Stimulated activated CD8-positive, alpha-beta memory T cell treated with anti-CD3 and anti-CD28 coated beads, Interleukin-4, amount 100 ng/mL, for 1 hour (primary cell): ENCODE results near the gene LOXHD1.

Source experiments
- DNase-seq, 2 donors: peaks; one replicate each; pipeline ENCODE4 v3.0.0-alpha.2; 2020; ENCODE audit warnings: low read depth in 2 of 2, low spot score in 1 of 2

Gene LOXHD1

DNA sequence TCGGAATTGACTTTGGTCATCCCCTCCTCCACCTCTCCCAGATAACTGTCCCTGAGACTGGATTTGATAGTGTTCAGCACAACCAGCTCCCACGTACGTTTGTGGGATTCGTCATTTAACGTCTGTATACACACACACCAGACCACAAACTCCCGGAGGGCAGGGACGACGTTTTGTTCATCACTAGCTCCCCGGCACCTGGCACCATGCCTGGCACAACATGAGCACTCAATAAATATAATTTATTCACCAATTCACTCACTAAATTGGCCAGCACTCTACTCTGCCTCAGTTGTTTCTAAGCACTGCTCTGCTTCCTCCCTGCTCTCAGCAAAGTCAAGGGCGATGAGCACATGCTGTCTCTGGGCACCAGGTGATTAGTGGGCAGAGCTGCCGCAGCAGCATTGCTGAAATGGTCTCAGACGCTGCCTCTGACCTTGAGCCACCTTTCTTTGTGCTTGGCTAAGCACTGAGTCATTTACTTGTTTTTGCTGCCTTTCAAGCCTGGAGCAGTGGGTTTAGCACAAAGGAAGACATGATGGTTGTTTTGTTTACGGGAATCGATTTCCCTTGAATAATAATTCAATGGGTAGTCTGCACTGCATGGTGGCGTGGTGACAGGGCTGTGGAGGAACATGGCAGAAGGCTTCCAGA lies 19.3 kb upstream of the LOXHD1 start:
- DNase-seq = no peak

DNA sequence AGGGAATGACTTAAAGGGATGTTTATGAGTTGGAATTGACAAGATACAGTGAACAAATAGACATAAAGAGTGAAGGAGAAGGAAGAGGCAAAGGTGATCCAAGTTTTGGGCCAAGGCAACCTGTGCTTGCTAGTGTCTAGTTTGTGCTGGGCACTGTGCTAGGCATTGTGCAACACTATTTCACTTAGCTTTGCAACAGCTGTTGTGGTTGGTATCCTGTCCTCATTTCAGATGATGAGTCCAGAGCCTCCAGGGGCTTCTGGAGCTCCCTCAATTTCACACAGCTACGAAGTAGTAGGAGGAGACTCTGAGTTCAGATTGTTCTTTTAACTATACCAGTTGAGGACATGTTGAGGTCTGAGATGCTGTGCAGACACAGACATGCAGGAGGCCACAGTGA lies 18.1 kb upstream of the LOXHD1 start:
- DNase-seq = no peak

DNA sequence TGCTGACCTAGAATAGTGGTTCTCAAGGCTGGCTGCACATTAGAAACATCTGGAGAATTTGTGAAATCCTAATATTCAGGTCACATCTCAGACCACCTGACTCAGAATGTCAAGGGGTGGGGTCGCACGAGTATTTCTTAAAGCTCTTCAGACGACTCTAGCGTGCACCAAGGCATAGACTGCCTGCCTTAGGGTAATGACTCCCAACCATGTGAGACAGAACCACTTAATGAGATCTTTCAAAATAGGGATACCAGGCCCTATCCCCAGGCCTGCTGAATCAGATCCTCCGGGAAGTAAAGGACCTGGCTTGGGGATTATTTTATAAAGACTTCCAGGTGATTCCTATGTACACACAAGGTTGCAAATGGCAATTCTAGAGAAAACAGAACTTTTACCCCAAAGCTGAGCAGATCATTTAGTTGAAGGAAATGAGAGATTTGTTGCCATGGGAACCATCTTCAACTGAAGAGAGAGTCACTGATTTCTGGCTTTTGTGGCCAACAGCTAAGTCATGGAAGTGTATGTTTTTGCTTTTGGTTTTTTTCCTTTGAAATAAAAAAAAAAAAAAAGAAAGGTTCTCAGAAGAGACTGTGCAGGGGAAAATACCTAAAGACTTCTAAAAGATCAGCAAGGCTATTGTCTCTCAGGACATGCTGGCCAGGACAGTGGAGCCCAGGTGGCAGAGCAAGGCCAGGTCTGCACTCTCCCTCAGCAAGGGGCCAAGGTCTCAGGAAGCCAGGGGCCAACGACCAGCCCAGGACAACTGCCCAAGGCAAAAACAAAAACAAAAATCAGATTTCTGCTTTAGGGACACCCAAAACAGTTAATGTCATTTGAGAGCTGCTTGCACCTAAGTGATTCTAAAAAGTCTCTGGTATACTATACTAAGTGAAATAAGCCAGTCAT lies 15.3 kb upstream of the LOXHD1 start:
- DNase-seq = no peak

DNA sequence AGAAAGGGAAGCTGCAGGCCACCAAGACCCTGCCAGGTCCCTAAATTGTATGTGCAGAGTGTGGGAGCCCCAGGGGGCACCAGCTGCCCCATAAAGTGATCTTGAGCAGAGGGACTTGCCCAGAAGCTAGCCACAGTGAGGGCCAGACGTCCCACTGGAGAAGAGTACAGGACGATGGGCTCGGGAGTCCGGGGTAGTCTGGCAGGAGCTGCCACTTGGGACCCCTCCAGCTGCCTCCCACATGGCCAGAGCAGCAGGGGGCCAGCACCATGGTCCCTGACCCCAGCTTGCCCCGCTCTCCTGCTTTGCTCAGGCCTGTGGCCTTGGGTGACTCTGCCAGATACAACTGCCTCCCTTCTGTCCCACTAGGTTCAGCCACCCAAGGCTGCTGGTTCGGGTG lies 11.7 kb upstream of the LOXHD1 start:
- no peak for DNase-seq

DNA sequence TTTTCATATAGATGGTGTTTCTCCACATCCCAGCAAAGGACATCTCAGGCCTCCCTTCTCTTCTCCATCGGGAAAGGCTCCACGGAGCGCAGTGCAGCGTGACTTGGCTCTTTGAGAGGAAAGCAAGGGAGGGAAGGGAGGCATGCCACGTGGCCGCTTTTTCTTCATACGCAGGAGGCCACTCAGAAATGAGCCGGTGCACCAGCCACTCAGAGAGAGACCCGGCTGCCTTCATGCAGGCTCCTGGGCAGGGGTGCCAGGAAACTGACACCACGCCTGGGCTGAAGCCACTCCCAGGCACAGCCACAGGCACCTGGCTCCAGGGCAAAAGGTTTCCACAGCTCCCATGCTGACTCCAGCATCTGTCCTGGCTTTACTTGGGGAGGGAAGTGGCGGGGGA lies 11.1 kb upstream of the LOXHD1 start:
- no peak for DNase-seq

DNA sequence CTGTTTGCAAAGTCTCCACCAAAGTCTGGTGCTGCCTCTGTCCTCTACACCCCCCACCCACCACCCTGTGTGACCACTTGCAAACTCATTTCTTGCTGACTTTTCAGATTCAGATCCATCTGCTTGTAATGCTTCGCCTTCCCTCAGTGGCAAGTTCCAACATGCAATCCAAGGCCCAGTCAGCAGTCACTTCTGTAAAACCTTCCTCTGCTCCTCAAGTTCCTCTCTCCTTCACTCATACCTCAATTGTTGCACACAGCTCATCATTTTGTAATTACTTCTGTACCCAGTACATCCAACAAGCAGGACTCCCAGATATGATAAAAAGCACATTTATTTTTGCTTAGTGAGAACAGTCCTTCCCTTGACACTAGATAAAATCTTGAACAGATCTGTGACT lies 6.5 kb upstream of the LOXHD1 start:
- no peak for DNase-seq

DNA sequence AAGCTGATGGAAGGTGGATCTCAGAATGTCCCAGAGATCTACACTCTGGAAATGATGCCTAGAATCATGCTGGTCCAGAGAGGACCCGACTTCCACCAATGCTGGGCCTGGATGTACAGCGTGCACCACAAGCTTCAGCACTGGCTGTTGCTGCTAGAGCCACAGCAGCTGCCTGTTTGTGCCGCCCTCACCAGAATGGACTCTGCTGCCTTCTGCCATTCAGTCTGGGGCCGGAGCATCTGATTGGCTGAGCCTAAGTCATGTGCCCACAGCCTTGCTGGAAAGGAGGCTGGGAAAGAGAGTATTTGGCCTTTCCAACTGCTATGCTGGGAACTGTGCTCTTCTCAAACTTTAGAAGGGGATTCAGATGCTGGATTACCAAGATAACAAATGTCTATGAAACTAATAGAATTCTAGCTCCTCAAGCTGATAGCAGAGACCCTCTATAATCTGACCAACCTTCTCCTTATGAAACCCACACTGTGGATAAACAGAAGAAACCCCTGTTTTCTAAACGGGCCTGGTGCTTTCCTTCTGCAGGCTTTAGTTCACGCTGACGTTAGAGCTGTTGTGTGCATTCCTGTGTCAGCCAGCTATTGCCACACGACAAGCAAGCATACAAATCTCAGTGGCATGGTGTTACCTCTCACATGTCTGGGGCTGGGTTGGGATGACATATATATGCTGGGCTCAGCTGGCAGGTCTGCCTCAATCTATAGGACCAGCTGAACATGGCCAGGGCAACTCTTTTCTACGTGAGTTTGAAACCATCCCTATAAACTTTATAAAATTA lies 4.1 kb upstream of the LOXHD1 start:
- DNase-seq = no peak

DNA sequence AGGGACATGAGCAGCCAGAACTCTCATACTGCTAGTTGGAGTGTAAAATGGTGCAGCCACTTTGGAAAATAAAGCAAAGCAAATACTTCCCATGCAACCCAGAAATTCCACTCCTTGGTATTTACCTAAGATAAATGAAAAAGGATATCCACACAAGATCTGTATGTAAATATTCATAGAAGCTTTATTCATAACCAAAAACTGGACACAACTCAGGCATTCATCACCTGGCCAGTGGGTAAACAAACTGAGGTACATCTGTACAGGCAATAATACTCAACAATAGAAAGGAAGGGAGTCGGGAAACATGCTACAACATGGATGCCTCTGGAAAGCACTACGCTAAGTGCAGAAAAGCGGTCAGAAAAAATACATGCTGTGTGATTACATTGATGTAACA lies 2.5 kb upstream of the LOXHD1 start:
- no peak for DNase-seq

DNA sequence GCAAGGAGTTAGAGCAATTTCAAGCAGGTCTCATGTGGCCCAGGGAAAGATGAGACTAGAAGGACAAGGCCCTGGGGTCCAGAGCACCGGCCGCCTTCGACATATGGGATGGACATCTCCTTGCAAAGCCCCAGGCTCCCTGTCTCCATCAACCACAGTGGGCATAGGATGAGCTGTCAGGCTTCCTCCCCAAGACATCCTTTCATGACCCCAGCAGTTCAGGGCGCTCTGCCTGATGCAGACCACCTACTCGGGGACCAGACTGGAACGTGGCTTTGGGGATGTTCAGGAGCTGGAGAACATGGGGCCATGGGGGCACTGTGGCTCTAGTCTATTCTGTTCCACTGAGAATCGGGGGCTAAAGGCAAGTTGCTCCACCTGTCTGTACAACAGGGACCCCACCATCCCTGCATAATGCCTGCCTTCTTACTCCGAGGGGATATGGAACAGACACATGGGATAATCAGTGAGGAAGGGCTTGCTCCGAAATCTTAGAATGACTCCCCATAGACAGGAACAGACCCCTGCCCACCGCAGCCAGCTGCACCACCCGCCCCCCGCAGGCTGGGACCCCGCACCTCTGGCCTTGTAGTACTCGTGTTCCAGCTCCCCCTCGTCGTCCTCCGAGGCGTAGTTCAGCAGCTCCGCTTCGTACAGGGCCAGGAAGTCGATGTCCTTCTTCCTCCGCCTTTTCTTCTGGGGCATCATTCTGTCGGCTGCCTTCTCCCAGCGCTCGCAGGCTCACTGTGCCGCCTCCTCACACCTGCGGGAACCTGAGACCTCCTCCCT lies 500 bp downstream of the LOXHD1 start:
- no peak for DNase-seq

DNA sequence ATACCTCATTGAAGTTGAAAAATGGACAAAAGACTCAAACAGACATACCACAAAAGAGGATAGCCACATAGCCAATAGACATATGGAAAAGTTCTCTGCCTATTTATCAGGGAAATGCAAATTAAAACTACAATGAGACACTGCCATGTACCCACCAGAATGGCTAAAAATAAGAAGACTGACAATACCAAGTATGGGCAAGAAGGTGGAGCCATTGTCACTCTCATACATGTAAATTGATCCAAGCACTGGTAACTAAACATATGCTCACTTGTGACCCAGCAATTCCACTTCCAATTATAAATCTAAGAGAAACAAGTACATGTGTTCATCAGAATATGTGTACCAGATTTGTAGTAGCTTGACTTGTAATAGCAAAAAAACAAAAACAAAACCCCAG lies 4.6 kb downstream of the LOXHD1 start:
- DNase-seq = no peak

DNA sequence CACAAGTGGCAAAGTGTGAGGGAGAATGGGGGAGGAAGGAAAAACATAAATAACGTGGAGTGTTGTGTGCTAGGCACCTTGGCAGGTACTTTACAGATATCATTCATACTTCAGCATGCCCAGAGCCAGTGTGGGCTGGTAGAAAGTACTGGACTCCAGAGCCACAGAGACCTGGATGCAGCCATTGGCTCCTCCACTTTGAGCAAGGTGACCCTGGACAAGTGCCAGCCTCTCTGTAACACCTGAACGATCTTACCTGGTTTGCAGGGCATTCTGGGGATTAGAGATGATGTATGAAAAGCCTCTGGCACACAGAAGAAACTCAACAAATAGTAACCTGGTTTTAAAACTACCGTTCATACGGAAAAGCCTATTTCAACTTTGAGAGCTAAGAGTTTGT lies 6.3 kb downstream of the LOXHD1 start:
- no peak for DNase-seq

DNA sequence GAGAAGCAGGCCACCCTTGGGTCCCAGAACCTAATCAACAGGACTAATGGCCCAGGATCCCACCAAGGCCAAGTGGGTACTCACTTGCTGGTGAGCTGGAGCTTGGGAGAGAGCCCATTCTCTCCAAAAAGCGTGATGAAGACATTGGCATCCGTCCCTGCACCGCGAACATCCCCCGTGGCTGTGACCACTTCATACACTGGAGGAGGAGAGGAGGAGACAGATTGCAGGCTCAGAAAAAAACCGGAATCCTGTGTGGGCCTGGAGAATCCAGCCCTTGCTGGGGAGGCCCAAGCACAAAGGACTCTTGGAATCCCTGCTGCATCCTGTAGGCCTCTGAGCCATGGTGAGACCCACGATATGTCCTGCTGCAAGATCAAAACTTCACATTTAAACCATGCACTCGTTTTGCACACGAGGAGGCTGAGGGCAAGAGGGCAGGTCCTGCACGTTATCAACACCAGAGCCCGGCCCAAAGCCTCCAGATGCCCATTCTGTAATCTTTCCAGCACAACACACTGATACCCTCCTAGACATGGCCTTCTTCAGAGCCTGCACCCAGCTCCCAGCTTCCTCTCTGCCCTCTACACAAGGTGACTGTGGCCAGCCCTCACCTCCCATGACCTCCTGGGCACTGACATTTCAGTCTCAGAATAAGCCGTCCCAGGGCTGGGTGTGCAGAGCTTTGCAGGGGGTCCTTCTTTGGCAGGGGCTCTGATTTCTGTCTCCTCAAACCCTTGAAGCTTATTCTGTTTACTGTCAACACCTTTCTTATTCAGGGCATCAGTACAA lies 7.8 kb downstream of the LOXHD1 start:
- no peak for DNase-seq

DNA sequence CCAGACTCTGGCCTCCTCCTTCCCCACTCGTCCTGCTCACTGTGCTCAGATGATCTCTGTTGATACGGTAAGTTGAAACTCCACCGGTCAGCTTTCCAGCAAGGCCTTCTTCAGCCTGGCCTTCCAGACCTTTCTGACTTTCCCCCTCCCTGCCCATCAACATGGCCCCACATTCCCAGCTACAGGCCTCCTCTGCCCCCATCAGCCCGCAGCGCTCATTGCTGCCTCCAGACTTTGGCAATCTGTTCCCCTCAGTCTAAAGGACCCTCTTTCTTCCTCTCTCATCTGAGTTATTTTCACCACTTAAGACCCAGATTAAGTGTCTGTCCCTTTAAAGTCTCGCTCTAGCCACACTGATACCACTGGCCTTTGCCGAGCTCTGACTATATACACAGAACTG lies 10.6 kb downstream of the LOXHD1 start:
- DNase-seq = no peak

DNA sequence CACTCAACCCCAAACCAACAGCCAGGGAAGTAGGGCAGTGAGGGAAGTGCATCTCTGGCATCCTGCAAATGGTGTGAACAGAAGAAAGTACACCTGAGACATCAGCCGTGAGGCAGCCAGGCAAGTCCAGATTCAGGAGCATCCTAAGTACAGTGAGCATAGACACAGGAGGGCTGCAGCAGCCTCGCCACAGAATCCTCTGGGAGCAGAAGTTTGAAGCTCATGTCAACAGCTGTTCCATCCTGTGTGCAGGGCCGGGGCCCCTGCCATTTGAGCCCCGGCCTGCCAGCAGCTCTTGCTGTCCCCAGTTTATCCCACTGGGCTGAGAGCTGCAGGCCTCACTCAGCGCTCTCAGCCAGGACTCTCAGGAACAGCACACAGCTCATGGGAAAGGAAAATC lies 14.5 kb downstream of the LOXHD1 start:
- no peak for DNase-seq

DNA sequence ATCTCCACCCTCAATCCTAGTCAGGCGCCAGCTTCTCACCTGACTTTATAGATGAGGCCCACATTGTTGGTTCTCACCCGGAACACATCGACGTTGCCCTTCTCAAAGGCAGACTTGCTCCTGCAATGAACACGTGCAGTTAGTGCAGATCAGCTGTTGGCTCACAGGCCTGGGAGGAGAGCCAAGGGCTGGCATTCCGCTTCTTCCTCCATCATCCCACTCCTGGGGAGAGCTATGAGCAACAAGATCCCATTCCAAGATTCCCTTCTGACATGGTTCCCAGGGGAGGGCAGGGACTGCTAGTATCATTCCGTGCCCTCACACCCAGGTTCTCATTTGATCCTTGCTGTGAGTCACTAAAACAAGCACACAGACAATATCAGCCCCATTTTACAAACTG lies 15.1 kb downstream of the LOXHD1 start:
- no peak for DNase-seq

DNA sequence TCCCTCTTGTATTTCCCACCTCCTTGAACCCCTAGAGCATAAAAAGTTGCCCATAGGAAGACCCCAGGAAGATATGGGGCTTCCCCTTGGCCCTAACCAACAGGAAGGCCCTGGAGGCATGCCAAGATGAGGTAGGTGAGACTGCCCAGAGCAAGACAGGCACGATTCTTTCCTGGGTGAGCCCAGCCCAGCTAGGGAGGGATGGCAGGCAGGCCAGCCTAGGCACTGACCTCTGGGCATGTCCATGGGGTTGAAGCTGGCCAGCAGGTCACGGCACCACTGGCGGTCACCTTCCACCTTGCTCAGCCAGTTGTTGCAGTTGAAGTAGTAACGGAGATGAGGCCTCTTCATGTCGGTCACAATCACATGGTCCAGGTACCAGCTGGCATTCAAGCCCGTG lies 17.6 kb downstream of the LOXHD1 start:
- DNase-seq = no peak

DNA sequence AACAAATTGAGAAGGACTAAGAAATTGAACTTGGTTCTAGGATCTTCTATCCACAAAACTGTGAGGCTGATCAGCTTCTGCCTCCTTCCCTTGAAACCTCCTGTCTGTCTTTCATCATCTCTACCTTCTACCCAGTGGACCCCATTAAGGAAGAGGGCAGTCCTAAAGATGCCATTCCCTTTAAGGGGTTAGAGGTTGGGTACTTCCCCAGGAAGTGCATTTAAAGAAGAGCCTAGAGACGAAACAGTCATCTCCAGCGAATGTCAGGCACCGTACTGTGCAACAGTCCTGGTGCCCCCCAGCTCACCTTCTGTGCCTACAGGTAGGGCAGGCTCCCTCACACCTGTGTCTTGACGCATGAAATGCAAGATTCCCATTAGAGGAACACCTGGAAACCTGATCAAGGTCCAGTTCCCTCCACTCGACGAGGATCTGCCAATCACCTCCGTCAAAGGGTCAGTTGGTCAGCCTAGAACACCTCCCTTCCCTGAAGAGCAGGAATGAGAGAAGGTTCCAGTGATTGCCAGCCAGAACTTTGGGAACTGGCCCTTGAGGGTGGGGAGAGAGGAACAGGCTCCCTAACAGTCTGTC lies 20.9 kb downstream of the LOXHD1 start:
- DNase-seq = no peak

DNA sequence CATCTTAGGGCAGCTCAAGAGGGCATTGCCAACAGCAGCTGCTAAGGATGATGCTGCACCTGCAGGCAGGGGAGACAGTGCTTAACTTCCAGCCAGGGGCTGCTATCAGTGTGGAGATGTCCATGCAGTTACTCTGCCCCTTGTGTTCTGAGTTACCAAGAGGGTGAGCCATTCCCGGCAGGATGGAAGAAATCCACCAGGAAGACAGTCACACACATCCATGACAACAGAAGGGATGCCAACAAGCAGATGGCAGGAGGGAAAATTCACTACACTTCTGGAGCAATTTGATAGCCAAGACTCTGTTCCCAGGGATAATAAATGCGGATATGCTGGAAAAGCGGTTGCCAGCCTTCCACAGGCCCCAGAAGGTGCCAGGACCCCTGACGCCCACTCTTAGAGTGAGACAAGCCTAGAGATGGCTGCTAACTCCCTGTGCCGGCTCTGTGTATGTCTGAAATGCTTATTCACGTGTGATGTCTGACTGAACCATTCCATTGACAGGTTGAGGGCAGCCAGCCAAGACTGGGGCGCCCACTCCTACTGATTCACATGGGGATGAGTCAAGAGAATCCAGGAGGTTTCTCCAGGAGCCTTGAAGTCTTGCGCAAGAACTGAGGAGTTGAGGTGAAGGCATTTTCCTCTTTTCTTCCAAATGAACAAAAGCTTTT lies 24.5 kb downstream of the LOXHD1 start:
- no peak for DNase-seq

DNA sequence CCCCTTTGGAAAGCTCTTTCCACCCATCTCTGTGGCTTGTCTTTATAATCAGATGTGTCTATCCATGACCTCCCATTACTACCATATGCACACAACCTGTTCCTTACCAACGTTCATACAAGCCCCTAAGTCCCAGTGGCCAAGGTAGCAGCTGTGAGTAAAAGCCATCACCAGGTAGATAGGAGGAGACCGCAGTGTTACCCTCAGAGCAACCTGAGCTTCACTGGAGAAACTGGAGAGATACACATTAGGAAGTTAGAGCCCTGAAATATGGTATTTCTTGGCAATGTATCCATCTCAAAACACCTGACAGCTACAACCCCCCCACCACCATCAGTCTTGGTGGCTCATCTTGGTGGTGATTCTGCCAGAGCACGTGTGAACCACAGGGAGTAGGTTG lies 26.0 kb downstream of the LOXHD1 start:
- no peak for DNase-seq
